Calu3 (cell line): Measurements from ENCODE around the gene CPB1. TPM values are rescaled to one million over a fixed set of nuclear protein-coding genes. Genes with fewer than 3 reads are reported as not detected.
A peak's percentile ranks its signal among the peaks of the same experiment; 100 is the strongest.

Source experiments
- BruUV-seq: library from RNA; stranded (reverse); fragments of 400-500 nt; replicated peaks from 2 replicates; lab custom pipeline; 2021; lab: Mats Ljungman, UMichigan
- CTCF ChIA-PET: fragments of 300-600 bp; sonication (Branson Sonifier 250); formaldehyde crosslinking; loops from one replicate; lab custom pipeline; 2022; ENCODE audit warnings: antibody characterized with exemption; lab: Charles Lee
- DNase-seq: peaks from one replicate; pipeline ENCODE4 v3.0.0; 2022
- H3K27ac Mint-ChIP-seq: one replicate; pipeline ENCODE4 v1.8.0; 2022; ENCODE audit warnings: mixed read lengths; ENCODE audit not compliant: unreplicated experiment
- H3K27me3 Mint-ChIP-seq: one replicate; pipeline ENCODE4 v1.8.0; 2022; ENCODE audit warnings: mixed read lengths; ENCODE audit not compliant: unreplicated experiment
- H3K36me3 Mint-ChIP-seq: one replicate; pipeline ENCODE4 v1.8.0; 2022; ENCODE audit warnings: mild to moderate bottlenecking, moderate library complexity, mixed read lengths; ENCODE audit not compliant: insufficient read depth, unreplicated experiment
- H3K4me1 Mint-ChIP-seq: one replicate; pipeline ENCODE4 v1.8.0; 2022; ENCODE audit warnings: mild to moderate bottlenecking, low read depth, mixed read lengths; ENCODE audit not compliant: unreplicated experiment
- H3K4me3 Mint-ChIP-seq: one replicate; pipeline ENCODE4 v1.8.0; 2022; ENCODE audit warnings: mild to moderate bottlenecking, low read depth, moderate library complexity, mixed read lengths; ENCODE audit not compliant: unreplicated experiment
- H3K9me3 Mint-ChIP-seq: one replicate; pipeline ENCODE4 v1.8.0; 2022; ENCODE audit warnings: low read depth, mixed read lengths; ENCODE audit not compliant: unreplicated experiment
- CTCF ChIP-seq: fragments of 200-600 bp; IDR thresholded peaks from one replicate; pipeline ENCODE4 v1.8.0; 2022; ENCODE audit warnings: antibody characterized with exemption; ENCODE audit not compliant: unreplicated experiment
- intact Hi-C: fragments of 100-400 bp; cut with micrococcal nuclease; formaldehyde crosslinking; loops from one replicate; pipeline ENCODE4 v1.10.0; 2022; ENCODE audit not compliant: unreplicated experiment
- total RNA-seq: library from RNA; stranded (reverse); gene quantifications from 2 replicates; pipeline ENCODE4 v1.2.3, GENCODE V29; 2022

CPB1 gene
- total RNA-seq, 1 experiment from 2014 or later = not detected

- BruUV-seq = no TSS peak
- intact Hi-C loops = no loop called here
- Mint-ChIP-seq H3K27me3 (no peaks in the 10 kb centered on the region), H3K4me3 (no peak overlapping the region), H3K9me3 (no peaks in the 10 kb centered on the region), H3K4me1 (peaks cover 6% of the 10 kb centered on the region), H3K27ac (no peak overlapping the region), H3K36me3 (peaks cover 5% of the 10 kb centered on the region)
- CTCF ChIA-PET = no interaction called here
- TF ChIP-seq CTCF = no peak
- DNase-seq = no peak
These were observed 51.6 kb downstream of the CPB1 start for GRCh38 chr3:148879256-148879655.

GRCh38 chr3:148880681-148881080 lies 53.1 kb downstream of the CPB1 start:
- peak; percentile 63 for TF ChIP-seq CTCF
- intact Hi-C loops = loop anchor here (1.0 to 5.0 kb wide), 4 partner anchors 20 to 502 kb away; no protein-coding TSS in a partner anchor
- Mint-ChIP-seq H3K4me3 (no peak overlapping the region), H3K4me1 (no peaks in the 10 kb centered on the region), H3K9me3 (no peaks in the 10 kb centered on the region), H3K27me3 (no peaks in the 10 kb centered on the region), H3K36me3 (peaks cover 5% of the 10 kb centered on the region), H3K27ac (no peak overlapping the region)
- CTCF ChIA-PET = interaction anchor here (0.6 to 2.4 kb wide), 8 partner anchors 12 to 243 kb away, joined by 3 to 8 read pairs (median 3); no protein-coding TSS in a partner anchor
- DNase-seq = peak; percentile 46
- no TSS peak for BruUV-seq

GRCh38 chr3:148881286-148881685 lies 53.7 kb downstream of the CPB1 start:
- intact Hi-C loops = loop anchor here (2.0 to 5.0 kb wide), 3 partner anchors 20 to 502 kb away; no protein-coding TSS in a partner anchor
- no peak overlapping the region for H3K27ac Mint-ChIP-seq
- no TSS peak for BruUV-seq
- H3K9me3 Mint-ChIP-seq = no peaks in the 10 kb centered on the region
- peaks cover 5% of the 10 kb centered on the region for H3K36me3 Mint-ChIP-seq
- CTCF ChIA-PET = interaction anchor here (0.6 to 2.4 kb wide), 6 partner anchors 13 to 244 kb away, joined by 3 to 8 read pairs (median 3); no protein-coding TSS in a partner anchor
- DNase-seq = no peak
- no peak overlapping the region for H3K4me3 Mint-ChIP-seq
- H3K4me1 Mint-ChIP-seq = no peaks in the 10 kb centered on the region
- no peaks in the 10 kb centered on the region for H3K27me3 Mint-ChIP-seq
- TF ChIP-seq CTCF = no peak

GRCh38 chr3:148882288-148882687 lies 54.7 kb downstream of the CPB1 start:
- no peaks in the 10 kb centered on the region for H3K27me3 Mint-ChIP-seq
- intact Hi-C loops = loop anchor here (5.0 kb wide), 1 partner anchor 235 kb away; no protein-coding TSS in a partner anchor
- DNase-seq = no peak
- CTCF ChIA-PET = no interaction called here
- no peaks in the 10 kb centered on the region for H3K4me1 Mint-ChIP-seq
- no peak for TF ChIP-seq CTCF
- no TSS peak for BruUV-seq
- peaks cover 5% of the 10 kb centered on the region for H3K36me3 Mint-ChIP-seq
- no peaks in the 10 kb centered on the region for H3K9me3 Mint-ChIP-seq
- H3K4me3 Mint-ChIP-seq = no peak overlapping the region
- H3K27ac Mint-ChIP-seq = no peak overlapping the region
